Ecto neural progenitor cell (in vitro differentiated cells): ENCODE measurements around the gene EARS2.
"Not testable (repeated sequence)": the region's sequence is repeated elsewhere in the genome, so short reads cannot be mapped to it uniquely, and the experiment has no call there.

ENCODE experiments used
- DNase-seq: peaks from one replicate; pipeline ENCODE4 v3.0.0-alpha.2; 2018; ENCODE audit warnings: low spot score

EARS2 gene

DNA sequence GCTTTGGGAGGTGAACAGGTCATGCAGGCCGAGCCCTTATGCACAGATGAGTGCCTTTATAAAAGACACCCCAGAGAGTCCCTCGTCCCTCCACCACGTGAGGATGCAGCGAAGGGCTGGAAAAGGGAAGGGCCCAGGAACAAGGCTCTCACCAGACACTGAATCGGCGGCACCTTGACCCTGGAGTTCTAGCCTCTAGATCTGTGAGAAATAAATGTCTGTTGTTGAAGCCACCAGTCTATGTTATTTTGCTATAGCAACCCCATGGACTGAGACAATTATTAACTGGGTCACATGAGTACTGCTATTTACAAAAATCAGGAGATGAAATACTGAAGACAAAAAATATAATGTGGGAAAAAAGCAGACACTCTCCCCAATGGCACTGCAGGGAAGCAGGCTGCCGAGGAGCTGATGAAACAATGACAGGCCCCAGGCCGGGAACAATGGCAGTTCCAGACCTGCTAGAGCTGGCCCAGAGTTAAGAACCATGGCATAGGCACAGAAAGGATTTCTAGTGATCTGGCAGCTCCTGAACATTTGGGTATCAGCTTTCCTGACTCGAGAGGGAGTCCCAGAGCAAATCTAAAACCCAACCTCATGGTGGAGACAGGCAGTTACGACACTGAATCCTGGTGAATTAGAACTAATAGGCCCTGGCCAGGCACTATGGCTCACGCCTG, 29.0 kb downstream of the EARS2 start:
- DNase-seq: no peak

DNA sequence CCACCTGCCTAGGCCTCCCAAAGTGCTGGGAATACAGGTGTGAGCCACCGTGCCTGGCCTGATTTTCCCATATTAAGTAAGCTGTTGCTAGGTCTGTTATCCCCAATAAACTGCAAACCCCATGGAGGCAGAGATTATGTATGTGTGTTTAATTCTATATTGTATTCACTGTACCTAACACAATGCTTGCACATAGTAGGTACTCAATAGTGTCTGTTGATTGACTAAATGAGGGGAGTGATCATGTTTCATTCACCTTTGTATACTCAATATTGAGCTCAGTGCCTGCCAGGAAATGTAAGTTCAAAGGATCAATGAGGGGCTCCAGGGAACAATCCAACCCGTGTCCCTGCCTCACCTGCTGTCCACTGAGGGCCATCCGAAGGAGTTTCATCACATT, 32.3 kb downstream of the EARS2 start:
- no peak for DNase-seq

DNA sequence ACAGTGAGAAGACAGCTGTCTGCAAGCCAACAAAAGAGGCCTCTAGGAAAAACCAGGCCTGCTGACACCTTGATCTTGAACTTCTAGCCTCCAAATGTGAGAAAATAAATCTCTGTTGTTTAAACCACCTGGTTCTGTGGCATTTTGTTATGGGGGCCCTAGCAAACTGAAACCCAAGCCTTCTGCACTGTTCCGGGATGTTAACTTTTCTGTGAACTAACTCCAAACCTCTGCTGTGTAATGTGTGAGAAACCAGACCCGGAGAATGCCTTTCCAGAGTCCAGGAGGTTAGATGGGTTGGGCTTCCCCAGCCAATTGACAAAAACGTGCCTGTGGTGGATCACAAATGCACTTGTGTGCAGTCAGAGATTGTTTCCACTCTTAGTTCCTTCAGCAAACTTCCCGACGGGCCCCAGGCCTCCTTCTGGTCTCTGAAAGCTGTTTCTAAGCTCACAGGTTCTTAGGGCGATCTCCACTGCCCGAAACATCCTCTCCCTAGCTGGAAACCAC, 33.2 kb downstream of the EARS2 start:
- DNase-seq: no peak

DNA sequence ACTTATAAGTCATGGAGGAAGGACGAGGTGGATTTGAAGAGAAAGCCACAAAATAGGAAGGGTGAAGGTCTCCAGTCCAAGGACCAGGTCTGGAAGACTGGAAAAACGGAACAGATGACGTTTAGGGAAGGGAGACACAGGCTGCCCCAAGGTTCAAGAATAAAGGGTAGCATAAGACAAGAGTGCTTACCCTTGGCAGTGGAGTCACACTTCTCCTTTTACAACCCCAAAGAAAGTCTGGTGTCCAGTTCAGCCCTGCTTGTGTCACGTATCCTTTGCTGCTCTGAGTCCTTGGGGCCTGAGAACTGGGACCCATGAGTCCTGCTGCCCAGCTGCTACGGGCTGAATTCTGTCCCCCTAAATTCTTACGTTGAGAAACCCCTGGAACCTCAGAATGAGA, 33.8 kb downstream of the EARS2 start:
- DNase-seq: no peak

DNA sequence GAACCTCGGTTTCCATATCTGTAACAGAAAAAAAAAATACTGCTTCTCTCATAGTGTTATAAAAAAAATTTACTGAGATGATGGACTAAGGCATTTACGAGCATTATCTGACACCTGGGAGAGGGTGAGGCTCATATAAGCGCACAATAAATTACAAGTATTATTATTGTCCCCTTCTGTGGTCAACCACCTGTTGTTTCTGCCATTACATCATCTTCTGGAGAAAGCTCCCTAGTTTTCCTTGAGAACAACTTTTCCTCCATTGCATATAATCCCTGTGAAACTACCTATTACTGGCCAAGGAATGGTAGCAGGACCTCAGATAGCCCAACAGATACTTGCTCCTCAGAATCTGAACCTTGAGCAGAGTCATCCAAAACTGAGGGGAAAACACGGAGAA, 35.2 kb downstream of the EARS2 start:
- DNase-seq: no peak

DNA sequence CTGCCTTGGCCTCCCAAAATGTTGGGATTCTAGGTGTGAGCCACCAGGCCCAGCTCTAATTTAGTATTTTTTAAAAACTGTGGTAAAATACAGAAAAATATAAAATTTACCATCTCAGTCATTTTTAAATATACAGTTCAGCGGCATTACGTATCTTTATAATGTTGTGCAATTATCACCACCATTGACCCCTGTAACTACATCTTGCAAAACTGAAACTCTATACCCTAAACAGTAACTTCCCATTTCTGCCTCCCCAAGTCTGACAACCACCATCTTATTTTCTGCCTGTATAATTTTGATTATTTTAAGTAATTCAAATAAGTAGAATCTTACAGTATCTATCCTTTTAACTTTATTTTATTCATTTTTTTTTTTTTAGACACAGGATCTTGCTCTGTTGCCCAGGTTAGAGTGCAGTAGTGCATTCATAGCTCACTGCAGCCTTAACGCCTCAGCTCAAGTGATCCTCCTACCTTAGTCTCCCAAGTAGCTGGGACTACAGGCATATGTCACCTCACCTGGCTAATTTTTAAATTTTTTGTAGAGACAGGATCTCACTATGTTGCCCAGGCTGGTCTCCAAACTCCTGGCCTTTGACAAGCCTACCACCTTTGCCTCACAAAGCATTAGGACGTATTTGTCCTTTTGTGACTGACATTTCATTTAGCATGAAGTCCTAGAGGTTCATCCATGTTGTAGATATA, 36.0 kb downstream of the EARS2 start:
- DNase-seq: no peak

DNA sequence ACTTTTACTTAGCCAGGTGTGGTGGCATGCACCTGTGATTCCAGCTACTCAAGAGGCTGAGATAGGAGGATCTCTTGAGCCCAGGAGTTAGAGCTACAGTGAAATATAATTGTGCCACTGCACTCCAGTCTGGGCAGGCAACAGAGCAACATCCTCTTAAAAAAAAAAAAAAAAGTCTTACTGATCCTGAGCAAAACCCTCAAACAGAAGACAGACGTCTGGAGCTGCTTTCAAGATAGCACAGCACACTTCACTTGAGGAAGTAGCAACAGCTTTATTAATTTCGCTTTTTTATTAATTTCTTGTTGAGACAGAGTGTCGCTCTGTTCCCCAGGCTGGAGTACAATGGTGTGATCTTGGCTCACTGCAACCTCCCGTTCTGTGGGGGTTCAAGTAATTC, 36.6 kb downstream of the EARS2 start:
- no peak for DNase-seq

DNA sequence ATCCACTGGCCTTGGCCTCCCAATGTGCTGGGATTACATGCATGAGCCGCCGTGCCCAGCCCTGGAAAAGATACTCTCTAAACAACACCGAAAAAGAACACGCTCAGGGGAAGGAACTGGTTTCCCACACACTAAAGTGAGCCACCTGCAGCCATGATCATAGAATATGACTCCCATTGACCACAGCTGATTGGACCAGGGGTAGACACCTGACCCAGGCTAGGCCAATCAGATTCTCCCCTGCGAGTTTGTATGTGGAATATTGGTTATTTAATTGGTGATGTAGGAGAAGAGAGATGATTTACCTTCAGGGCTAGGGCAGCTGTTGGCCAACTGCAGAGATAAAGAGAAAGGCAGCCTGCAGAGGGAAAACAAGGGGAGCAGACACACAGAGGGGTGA, 37.9 kb downstream of the EARS2 start:
- no peak for DNase-seq

DNA sequence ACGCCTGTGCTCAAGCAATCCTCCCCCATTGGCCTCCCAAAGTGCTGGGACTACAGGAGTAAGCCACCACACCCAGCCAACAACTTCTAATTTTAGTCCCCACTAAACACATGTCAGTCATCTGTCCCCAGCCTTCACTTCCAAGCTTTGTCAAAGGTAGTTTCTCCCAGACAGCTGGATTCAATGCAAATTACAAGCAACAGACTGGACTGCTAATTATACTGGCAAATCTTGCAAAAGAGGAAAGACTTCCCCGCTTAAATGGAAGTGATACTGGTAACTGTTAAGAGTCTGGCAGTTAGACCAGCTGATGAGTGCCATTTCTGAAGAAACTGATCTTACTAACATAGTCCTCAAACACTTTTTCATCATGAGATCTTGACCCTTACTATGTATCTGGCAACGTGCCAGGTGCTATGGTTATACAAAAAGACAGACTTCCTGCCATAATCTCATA, 38.7 kb downstream of the EARS2 start:
- DNase-seq: no peak

DNA sequence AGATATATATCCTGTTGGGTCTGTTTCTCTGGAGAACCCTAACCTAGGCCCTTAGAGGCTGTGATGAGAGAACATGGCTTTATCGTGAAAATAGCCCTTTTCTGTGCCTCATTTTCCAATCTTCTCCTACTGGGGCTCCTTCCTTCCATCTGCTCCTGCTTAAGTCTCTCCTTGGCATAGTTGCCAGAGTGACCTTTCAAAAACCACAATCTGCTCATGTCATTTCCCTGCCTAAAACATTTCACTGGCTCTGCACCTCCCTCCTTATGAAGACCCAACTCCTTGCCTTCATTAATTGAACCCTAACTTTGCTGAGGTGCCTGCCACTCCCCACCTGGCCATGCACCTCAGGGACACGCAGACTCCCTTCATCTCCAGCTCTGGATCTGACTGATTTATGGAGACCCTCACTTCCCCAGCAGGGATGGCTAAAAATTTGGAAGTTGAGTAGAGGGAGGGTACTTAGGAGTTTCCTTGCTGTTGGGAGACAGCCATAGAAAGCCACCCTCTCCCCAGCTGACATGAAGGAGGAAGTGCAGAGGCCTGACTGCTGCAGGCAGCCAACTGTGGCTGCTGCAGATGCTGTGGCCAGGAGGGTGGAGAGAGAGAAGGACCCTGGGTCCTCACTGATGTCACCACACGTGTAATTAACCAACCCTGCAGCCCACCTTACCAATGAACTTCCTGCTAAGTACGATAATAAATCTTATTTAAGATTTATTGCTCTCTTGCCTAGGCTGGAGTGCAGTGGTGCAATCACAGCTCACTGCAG, 40.6 kb downstream of the EARS2 start:
- no peak for DNase-seq

DNA sequence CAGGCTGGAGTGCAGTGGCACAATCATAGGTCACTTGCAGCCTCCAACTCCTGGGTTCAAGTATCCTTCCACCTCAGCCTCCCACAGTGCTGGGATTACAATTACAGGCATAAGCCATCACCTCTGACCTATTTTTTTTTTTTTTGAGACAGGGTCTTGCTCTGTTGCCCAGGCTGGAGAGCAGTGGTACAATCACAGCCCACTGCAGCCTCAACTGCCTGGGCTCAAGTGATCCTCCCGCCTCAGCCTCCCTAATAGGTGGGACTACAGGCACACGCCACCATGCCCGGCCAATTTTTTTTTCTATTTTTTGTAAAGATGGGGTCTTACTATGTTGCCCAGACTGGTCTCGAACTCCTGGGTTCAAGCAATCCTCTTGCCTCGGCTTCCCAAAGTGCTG, 41.3 kb downstream of the EARS2 start:
- no peak for DNase-seq

DNA sequence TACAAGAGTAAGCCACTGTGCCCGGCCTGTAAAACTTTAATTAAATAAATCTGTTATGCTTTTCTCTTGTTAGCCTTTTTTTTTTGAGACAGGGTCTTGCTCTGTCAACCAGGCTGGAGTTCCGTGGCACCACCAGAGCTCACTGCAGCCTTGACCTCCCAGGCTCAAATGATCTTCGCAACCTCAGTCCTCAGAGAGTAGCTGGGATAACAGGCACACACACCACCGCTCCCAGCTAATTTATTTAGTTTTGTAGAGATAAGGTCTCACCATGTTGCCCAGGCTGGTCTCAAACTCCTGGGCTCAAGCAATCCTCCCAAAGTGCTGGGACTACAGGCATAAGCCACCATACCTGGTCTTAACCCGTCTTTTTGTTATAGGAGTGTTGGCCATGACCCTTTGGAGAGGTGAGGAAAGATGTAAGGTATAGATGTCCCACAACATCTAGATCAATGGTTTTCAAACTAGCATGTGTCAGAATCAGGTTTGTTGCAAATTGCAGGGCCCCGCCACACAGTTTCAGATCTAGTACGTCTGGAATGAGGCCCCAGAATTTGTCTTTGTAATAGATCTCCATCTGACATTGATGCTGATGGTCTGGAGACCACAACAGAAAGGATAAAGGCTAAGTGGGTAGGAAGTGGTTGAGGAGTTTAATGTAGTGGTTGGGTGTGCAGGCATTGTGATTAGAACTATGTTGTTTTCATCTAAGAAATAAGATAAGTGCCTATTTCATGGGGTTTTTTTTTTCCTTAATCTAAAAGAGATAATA, 42.6 kb downstream of the EARS2 start:
- DNase-seq: no peak

DNA sequence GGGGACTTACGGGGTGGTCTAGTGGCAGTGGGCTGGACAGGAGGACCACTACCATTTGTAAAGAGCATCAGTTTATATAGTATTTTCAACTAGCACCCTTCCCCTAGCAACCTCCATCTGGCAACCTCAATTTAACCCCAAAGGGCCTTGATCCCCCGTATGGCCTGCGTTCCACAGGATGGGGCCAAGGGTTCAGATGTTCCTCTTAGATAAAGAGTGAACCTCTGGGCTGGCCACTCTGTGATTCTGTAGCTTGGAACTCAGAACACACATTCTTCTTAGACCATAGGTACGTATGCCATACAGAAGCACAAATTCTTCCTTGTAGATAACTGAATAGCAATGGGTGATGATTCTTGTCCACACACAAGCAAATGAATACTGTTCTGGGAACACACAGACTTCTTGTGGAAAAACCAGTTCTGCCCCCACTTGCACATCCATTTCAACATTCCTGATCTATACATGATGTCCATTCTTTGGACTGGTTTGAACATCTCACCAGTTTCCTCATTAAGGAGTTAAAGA, 44.9 kb downstream of the EARS2 start:
- no peak for DNase-seq

DNA sequence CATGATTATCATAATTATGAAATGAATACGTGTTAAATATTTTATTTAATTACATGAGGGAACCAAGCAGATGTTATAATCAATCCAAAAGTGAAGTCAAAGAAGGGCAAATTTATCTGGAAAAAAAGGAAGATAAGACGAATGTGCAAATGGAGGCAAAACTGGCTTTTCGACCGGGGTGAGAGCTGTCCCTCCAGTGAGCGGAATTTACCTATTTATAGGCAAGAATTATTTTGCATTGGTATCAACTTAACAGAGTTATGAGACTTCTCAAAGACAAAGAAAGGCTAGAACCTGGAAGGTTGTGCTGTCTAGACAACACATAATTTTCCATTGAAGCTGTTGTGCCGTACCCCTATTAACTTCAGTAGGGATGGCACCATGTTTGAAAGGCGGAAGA, 45.4 kb downstream of the EARS2 start:
- no peak for DNase-seq

DNA sequence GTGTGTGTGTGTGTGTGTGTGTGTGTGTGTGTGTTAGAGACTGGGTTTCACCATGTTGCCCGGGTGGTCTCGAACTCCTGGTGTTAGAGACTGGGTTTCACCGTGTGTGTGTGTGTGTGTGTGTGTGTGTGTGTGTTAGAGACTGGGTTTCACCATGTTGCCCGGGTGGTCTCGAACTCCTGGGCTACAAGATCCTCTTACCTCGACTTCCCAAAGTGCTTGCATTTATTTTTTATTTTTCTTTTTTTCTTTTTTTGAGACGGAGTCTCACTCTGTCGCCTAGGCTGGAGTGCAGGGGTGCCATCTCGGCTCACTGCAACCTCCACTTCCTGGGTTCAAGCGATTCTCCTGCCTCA, 46.3 kb downstream of the EARS2 start:
- not testable (repeated sequence) for DNase-seq

DNA sequence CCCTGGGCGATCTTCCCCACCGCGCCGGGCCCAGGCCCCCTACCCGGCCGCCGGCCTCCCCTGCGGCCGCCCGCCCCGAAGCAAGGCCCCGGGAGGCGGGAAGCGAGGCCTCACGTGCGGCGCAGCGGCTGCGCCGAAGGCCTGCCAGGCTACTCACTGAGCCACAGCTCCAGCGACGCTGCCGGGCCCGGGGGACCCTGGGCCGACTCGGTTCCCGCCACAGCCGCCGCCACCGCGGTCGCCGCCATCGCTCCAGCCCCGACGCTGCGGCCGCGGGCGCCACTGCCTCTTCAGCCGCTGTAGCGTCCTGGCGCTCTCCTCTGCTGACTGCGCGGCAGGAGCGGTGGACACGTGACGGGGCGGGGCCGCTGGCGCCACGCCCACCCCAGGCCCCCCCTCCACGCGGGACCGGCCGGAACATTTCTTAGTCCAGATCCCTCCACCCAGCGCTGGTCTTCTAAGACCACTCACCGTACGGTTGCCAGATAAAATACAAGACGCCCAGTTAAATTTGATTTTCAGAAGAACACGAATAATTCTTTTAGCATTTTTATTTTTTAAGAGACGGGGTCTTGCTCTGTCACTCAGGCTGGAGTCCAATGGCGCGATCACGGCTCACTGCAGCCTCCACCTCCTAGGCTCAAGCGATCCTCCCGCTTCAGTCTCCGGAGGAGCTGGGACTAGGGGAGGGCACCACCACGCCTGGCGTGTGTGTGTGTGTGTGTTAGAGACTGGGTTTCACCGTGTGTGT, 46.8 kb downstream of the EARS2 start, which contains the start of gene GGA2:
Gene GGA2 (minus strand): TSS at position 331 of the 751 bp plus-strand sequence. CDS start 83 bp downstream, at position 248.
- peak; percentile 89 for DNase-seq

DNA sequence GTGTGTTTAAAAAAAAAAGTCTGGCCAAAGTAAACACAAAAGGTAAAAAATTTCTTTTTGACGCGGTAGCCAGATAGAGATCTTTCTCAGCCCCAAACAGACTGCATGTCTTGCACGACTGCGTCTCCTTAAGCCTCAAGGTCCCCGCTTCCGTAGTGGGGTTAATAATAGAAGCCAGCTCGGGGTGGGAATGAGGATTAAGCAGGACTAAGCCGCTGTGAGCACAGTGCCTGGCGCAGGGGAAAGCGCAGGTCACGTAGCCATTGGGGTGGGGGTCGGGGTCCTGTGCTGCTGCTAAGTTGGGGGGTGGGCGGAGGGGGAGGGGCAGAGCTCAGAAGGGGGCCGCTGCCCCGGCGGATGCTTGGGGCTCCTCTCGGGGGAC, 47.4 kb downstream of the EARS2 start:
- peak; percentile 79 for DNase-seq

DNA sequence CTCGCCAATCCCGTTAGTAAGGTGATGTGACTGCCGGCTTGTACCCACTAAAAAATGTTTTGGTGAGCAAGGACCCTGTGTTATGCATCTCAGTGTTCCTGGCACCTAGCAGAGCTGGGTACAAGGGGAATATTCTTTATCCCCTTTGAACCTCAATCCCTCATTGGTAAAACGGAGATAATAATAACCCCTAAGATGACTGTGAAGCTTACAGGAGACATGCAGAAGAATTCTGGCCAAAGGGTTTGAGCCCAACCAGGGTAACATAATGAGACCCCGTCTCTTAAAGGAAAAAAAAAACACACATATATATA, 47.8 kb downstream of the EARS2 start:
- DNase-seq: no peak

DNA sequence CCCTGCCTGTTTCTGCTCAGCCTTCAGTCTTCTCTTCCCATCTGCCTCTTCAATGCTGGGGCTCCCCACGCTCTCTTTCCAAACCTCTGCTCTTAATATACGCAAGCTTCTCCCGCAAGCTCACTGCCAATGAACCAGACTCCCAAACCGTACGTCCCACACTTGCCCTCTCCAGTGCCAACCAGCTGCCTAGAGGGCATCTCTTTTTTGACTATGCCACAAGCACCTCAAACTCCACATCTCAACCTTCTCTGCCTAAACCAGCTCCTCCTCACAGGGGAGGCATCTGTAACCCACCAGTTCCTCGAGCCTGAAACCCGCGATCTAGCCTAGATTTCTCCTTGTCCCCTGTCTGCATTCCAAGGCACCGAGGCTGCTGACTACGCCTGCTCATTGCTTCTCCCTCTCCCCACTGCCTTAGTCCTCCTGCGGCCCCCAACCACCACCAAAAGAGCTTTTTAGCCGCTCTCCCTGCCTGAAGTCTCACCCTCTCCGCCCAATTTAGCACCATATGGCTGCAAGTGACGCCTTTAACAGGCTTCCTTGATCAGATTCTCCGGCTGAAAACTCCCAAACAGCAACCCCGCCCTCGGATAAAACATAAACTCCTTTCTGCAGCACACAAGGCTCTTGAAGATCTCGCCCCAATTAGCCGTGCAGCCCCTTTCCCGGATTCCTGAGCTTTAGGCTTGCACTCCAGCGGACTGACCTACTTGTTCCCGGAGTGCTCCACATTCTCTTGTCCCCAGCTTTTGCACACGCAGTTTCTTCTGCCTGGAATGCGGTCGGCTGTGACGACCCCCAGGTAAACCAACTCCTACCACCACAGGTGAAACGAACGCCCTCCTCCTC, 48.3 kb downstream of the EARS2 start:
- DNase-seq: peak; percentile 62

DNA sequence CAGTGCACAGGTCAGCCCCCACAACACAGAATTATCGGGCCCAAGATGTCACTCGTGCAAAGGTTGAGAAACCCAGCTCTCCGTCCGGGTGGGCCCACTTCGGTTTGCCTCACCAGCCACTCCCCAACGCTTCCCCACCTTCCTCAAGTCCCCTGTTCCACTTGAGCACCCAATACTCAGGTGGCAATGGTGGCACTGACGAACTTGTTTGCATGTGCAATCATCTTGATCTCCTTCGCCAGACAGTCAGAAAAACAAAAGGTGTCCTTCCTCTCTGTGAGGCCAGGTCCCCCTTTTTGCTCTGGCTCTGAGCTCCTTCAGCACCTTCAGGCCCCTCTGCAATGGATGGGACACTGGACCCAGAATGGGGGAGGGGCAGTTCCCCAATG, 50.5 kb downstream of the EARS2 start:
- no peak for DNase-seq
